ENCODE measurements around the gene TMCC2.

The TMCC2 gene

GRCh38 chr1:205251576-205251975 is 23.8 kb downstream of the TMCC2 start:
- H3K27me3 ChIP-seq (ENCODE audit: control insufficient read depth, insufficient read depth, low read length), result no peaks in the 10 kb centered on the region
- H3K4me1 ChIP-seq (ENCODE audit: control insufficient read depth, insufficient read depth, low read length), result peaks cover 3% of the 10 kb centered on the region; the same call in 1 of the 2 replicates
- no peak overlapping the region for H3K4me3 ChIP-seq (ENCODE audit: low read depth, low read length)
- H3K36me3 ChIP-seq (ENCODE audit: control insufficient read depth, insufficient read depth, low read length), result no peaks in the 10 kb centered on the region
- no peaks in the 10 kb centered on the region for H3K9me3 ChIP-seq (ENCODE audit: control insufficient read depth, insufficient read depth, low read length)
- no peak overlapping the region for H3K27ac ChIP-seq (ENCODE audit: low read depth, low read length)
- H3K9ac ChIP-seq (ENCODE audit: low read depth, low read length), result no peak overlapping the region

- no peak overlapping the region for H3K9ac ChIP-seq (ENCODE audit: low read depth, low read length)
Measured at GRCh38 chr1:205255941-205256780, 28.4 kb downstream of the TMCC2 start.

GRCh38 chr1:205256951-205257625 is 29.3 kb downstream of the TMCC2 start:
- H3K4me1 ChIP-seq (ENCODE audit: control insufficient read depth, insufficient read depth, low read length), result peaks cover 3% of the 10 kb centered on the region
- H3K4me3 ChIP-seq (ENCODE audit: low read depth, low read length), result no peak overlapping the region
- H3K27me3 ChIP-seq (ENCODE audit: control insufficient read depth, insufficient read depth, low read length), result no peaks in the 10 kb centered on the region
- H3K9ac ChIP-seq (ENCODE audit: low read depth, low read length), result no peak overlapping the region
- H3K36me3 ChIP-seq (ENCODE audit: control insufficient read depth, insufficient read depth, low read length), result no peaks in the 10 kb centered on the region
- H3K9me3 ChIP-seq (ENCODE audit: control insufficient read depth, insufficient read depth, low read length), result no peaks in the 10 kb centered on the region
- H3K27ac ChIP-seq (ENCODE audit: low read depth, low read length), result no peak overlapping the region

More at GRCh38 chr1:205255941-205256780, 28.4 kb downstream of the TMCC2 start:
- Histone ChIP-seq H3K27ac (ENCODE audit: low read depth, low read length) (no peak overlapping the region), H3K9me3 (ENCODE audit: control insufficient read depth, insufficient read depth, low read length) (no peaks in the 10 kb centered on the region), H3K36me3 (ENCODE audit: control insufficient read depth, insufficient read depth, low read length) (no peaks in the 10 kb centered on the region), H3K27me3 (ENCODE audit: control insufficient read depth, insufficient read depth, low read length) (no peaks in the 10 kb centered on the region), H3K4me1 (ENCODE audit: control insufficient read depth, insufficient read depth, low read length) (no peaks in the 10 kb centered on the region; the same call in 1 of the 2 replicates), H3K4me3 (ENCODE audit: low read depth, low read length) (no peak overlapping the region)

- no peaks in the 10 kb centered on the region for H3K9me3 ChIP-seq (ENCODE audit: control insufficient read depth, insufficient read depth, low read length)
- no peak overlapping the region for H3K9ac ChIP-seq (ENCODE audit: low read depth, low read length)
- H3K4me3 ChIP-seq (ENCODE audit: low read depth, low read length), result no peak overlapping the region
- no peak overlapping the region for H3K27ac ChIP-seq (ENCODE audit: low read depth, low read length)
- H3K36me3 ChIP-seq (ENCODE audit: control insufficient read depth, insufficient read depth, low read length), result no peaks in the 10 kb centered on the region
- no peaks in the 10 kb centered on the region for H3K27me3 ChIP-seq (ENCODE audit: control insufficient read depth, insufficient read depth, low read length)
- peaks cover 10% of the 10 kb centered on the region for H3K4me1 ChIP-seq (ENCODE audit: control insufficient read depth, insufficient read depth, low read length)
Measured at GRCh38 chr1:205257735-205258134, 30.0 kb downstream of the TMCC2 start.

GRCh38 chr1:205258261-205258691 is 30.5 kb downstream of the TMCC2 start:
- Histone ChIP-seq H3K9ac (ENCODE audit: low read depth, low read length) (no peak overlapping the region), H3K27ac (ENCODE audit: low read depth, low read length) (peak overlapping the region; percentile 58), H3K4me1 (ENCODE audit: control insufficient read depth, insufficient read depth, low read length) (peaks cover 10% of the 10 kb centered on the region), H3K4me3 (ENCODE audit: low read depth, low read length) (no peak overlapping the region), H3K36me3 (ENCODE audit: control insufficient read depth, insufficient read depth, low read length) (no peaks in the 10 kb centered on the region), H3K9me3 (ENCODE audit: control insufficient read depth, insufficient read depth, low read length) (no peaks in the 10 kb centered on the region), H3K27me3 (ENCODE audit: control insufficient read depth, insufficient read depth, low read length) (no peaks in the 10 kb centered on the region)

GRCh38 chr1:205258719-205259118 is 31.0 kb downstream of the TMCC2 start:
- no peaks in the 10 kb centered on the region for H3K27me3 ChIP-seq (ENCODE audit: control insufficient read depth, insufficient read depth, low read length)
- peaks cover 10% of the 10 kb centered on the region for H3K4me1 ChIP-seq (ENCODE audit: control insufficient read depth, insufficient read depth, low read length)
- no peak overlapping the region for H3K4me3 ChIP-seq (ENCODE audit: low read depth, low read length)
- no peaks in the 10 kb centered on the region for H3K9me3 ChIP-seq (ENCODE audit: control insufficient read depth, insufficient read depth, low read length)
- H3K9ac ChIP-seq (ENCODE audit: low read depth, low read length), result no peak overlapping the region
- no peaks in the 10 kb centered on the region for H3K36me3 ChIP-seq (ENCODE audit: control insufficient read depth, insufficient read depth, low read length)
- peak overlapping the region; percentile 58 for H3K27ac ChIP-seq (ENCODE audit: low read depth, low read length)

- no peak overlapping the region for H3K27ac ChIP-seq (ENCODE audit: low read depth, low read length)
- H3K9ac ChIP-seq (ENCODE audit: low read depth, low read length), result no peak overlapping the region
- H3K36me3 ChIP-seq (ENCODE audit: control insufficient read depth, insufficient read depth, low read length), result no peaks in the 10 kb centered on the region
- H3K9me3 ChIP-seq (ENCODE audit: control insufficient read depth, insufficient read depth, low read length), result no peaks in the 10 kb centered on the region
- H3K27me3 ChIP-seq (ENCODE audit: control insufficient read depth, insufficient read depth, low read length), result no peaks in the 10 kb centered on the region
- no peak overlapping the region for H3K4me3 ChIP-seq (ENCODE audit: low read depth, low read length)
- H3K4me1 ChIP-seq (ENCODE audit: control insufficient read depth, insufficient read depth, low read length), result peaks cover 10% of the 10 kb centered on the region
Measured at GRCh38 chr1:205259324-205259832, 31.6 kb downstream of the TMCC2 start.

GRCh38 chr1:205259998-205260397 is 32.3 kb downstream of the TMCC2 start:
- Histone ChIP-seq H3K27ac (ENCODE audit: low read depth, low read length) (no peak overlapping the region), H3K9me3 (ENCODE audit: control insufficient read depth, insufficient read depth, low read length) (no peaks in the 10 kb centered on the region), H3K27me3 (ENCODE audit: control insufficient read depth, insufficient read depth, low read length) (no peaks in the 10 kb centered on the region), H3K9ac (ENCODE audit: low read depth, low read length) (no peak overlapping the region), H3K4me3 (ENCODE audit: low read depth, low read length) (no peak overlapping the region), H3K36me3 (ENCODE audit: control insufficient read depth, insufficient read depth, low read length) (no peaks in the 10 kb centered on the region), H3K4me1 (ENCODE audit: control insufficient read depth, insufficient read depth, low read length) (peaks cover 10% of the 10 kb centered on the region)

- Histone ChIP-seq H3K27ac (ENCODE audit: low read depth, low read length) (no peak overlapping the region), H3K27me3 (ENCODE audit: control insufficient read depth, insufficient read depth, low read length) (no peaks in the 10 kb centered on the region), H3K9ac (ENCODE audit: low read depth, low read length) (no peak overlapping the region), H3K9me3 (ENCODE audit: control insufficient read depth, insufficient read depth, low read length) (no peaks in the 10 kb centered on the region), H3K36me3 (ENCODE audit: control insufficient read depth, insufficient read depth, low read length) (no peaks in the 10 kb centered on the region), H3K4me1 (ENCODE audit: control insufficient read depth, insufficient read depth, low read length) (peaks cover 10% of the 10 kb centered on the region), H3K4me3 (ENCODE audit: low read depth, low read length) (no peak overlapping the region)
Measured at GRCh38 chr1:205260948-205261732, 33.4 kb downstream of the TMCC2 start.

DNA sequence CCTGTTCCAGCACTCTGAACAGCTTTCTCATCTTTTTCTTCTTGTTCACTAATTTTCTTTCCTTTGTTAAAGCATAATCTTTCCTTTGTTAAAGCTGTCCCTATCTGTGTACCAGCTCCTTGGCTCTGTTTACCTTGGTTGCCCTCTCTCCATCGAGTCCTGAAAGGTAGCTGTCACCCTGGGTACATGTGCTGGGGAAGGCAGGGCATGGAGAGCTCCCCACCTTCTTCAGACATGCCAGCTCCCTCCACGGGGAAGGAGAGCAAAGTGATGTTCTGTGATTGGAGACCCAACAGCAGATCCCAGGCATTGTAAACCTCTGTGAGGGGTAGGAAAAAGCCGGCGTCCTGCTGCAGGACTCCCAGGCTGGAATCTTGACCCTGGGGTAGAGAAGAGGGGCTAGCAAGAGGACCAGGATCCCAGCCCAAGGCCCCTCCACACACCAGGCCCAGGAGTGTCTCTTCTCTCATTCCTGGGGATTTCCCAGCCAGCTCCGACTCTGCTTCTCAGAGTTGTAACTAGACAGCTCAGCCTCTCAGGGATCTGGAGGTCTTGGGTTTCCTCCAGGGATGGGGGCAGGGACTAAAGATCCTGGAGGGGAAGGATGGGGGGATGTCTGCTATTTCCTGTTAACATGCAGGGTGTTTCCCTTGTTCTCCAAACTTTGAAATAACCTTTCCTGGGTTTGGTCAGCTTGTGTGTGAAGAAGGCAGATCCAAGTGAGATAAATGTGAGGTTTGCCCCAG is 34.4 kb downstream of the TMCC2 start:
- peak overlapping the region; percentile 23 for H3K27ac ChIP-seq (ENCODE audit: low read depth, low read length)
- no peaks in the 10 kb centered on the region for H3K36me3 ChIP-seq (ENCODE audit: control insufficient read depth, insufficient read depth, low read length)
- H3K4me1 ChIP-seq (ENCODE audit: control insufficient read depth, insufficient read depth, low read length), result peaks cover 10% of the 10 kb centered on the region
- no peaks in the 10 kb centered on the region for H3K9me3 ChIP-seq (ENCODE audit: control insufficient read depth, insufficient read depth, low read length)
- no peak overlapping the region for H3K9ac ChIP-seq (ENCODE audit: low read depth, low read length)
- H3K27me3 ChIP-seq (ENCODE audit: control insufficient read depth, insufficient read depth, low read length), result no peaks in the 10 kb centered on the region
- no peak overlapping the region for H3K4me3 ChIP-seq (ENCODE audit: low read depth, low read length)
